IPS-20b (cell line): ENCODE data around the gene SLC9C1.

Experiments used
- H3K27ac ChIP-seq: one replicate; pipeline ENCODE4 v1.5.1; 2013; ENCODE audit warnings: low read length
- H3K27me3 ChIP-seq: 2 replicates; pipeline ENCODE4 v1.6.1; 2013; ENCODE audit warnings: mild to moderate bottlenecking, low read length, inconsistent platforms; ENCODE audit not compliant: insufficient read depth
- H3K36me3 ChIP-seq: 2 replicates; pipeline ENCODE4 v1.6.1; 2013; ENCODE audit warnings: low read depth, mild to moderate bottlenecking, inconsistent platforms, low read length, moderate library complexity; ENCODE audit not compliant: insufficient read depth
- H3K4me1 ChIP-seq: 2 replicates; pipeline ENCODE4 v1.6.1; 2013; ENCODE audit warnings: mild to moderate bottlenecking, control low read depth, inconsistent platforms, low read length, moderate library complexity; ENCODE audit not compliant: insufficient read depth
- H3K4me3 ChIP-seq: 2 replicates; pipeline ENCODE4 v1.5.1; 2013; ENCODE audit warnings: mild to moderate bottlenecking, low read length, inconsistent platforms
- H3K9ac ChIP-seq: 2 replicates; pipeline ENCODE4 v1.6.1; 2013; ENCODE audit warnings: low read depth, mild to moderate bottlenecking, inconsistent platforms, low read length, moderate library complexity
- H3K9me3 ChIP-seq: 2 replicates; pipeline ENCODE4 v1.6.1; 2013; ENCODE audit warnings: mild to moderate bottlenecking, low read depth, low read length, inconsistent platforms; ENCODE audit not compliant: insufficient read depth

Gene SLC9C1

DNA sequence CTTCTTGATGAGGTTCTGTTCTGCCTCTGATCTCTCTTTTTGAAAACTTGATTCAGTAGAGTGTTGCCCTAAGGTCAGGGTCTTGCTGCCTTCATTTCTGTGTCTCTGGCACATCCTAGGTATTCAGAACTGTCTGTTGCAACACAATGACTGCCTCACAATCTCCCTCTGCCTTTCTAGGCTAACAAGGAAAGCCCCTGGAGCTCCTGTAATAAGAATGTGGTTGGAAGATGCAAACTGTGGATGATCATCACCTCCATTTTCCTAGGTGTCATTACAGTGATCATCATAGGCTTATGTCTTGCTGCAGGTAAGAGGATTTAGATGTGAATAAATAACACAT lies 200.9 kb downstream of the SLC9C1 start:
- Histone ChIP-seq H3K4me3 (no peak overlapping the region), H3K9ac (peak overlapping the region; percentile 30; the same call in 1 of the 2 replicates), H3K9me3 (no peaks in the 10 kb centered on the region), H3K27ac (no peak overlapping the region), H3K4me1 (peaks cover 15% of the 10 kb centered on the region), H3K36me3 (no peaks in the 10 kb centered on the region; the same call in 1 of the 2 replicates), H3K27me3 (no peaks in the 10 kb centered on the region; the same call in 1 of the 2 replicates)

DNA sequence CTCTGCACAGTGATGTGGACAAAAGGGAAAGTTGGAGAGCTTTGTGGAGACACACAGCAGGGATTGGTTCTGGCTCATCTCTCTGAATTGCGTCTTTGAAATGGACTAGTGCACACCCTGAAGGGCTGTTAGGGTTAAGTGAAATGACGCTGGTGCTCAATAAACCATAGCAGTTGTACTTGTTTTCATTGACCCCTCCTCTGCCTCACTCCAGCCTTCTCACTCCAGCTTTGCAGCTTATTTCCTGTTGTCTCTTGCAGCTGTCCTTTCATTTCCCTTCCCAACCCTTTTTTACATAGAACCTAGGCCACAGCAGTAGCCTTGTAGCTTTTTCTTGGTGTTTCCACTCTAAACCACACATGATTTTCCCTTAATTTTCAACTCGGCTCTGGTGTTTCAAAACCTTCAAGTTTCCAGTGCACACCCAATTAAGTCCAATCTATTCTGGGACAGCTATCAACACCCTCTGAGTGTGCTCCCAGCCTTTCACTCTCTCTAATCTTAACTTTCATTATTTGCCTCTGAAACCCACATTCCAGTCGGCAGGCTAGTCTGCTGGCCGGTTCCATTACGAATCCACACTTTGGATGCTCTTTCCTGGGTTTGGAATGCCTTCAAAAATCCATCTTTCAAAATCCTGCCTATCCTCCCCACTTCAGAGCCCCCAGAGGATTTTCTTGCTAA lies 201.4 kb downstream of the SLC9C1 start:
- peaks cover 3% of the 10 kb centered on the region; the same call in 1 of the 2 replicates for H3K27me3 ChIP-seq
- peak overlapping the region; percentile 30; the same call in 1 of the 2 replicates for H3K9ac ChIP-seq
- H3K27ac ChIP-seq = no peak overlapping the region
- no peaks in the 10 kb centered on the region for H3K9me3 ChIP-seq
- H3K36me3 ChIP-seq = no peaks in the 10 kb centered on the region; the same call in 1 of the 2 replicates
- peaks cover 20% of the 10 kb centered on the region for H3K4me1 ChIP-seq
- H3K4me3 ChIP-seq = no peak overlapping the region

DNA sequence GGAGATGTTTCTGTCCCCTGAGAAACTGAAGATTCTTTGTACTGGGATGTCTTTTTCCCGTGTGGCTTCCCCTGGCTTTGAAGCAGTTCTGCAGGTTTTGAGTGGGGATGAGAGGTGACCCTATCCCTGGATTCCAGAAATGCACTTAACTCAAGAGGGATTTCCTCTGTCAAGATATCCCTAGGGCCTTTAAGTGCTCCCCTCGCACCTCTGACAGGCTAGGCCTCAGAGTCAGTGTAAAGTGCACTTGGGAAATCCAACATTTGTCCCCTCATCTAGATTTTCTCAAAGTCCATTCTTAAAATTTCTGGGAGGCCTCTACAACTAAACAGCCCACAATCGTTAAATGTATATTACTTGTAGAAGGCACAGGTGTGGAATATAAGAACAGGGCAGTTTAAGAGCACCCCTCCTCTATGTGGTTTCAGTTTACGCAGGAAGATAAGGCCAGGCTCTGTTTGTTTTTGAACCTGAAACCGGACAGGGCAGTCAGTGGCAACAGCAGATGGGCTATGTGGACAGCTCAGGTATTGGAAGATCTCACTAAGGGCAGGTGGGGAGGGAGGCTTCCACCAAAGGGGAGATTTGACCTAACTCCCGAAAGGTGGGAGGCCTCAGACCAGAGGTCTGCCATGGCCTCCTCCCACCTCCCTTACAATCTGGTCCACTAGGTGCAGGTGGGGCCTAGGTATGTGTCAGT lies 203.0 kb downstream of the SLC9C1 start:
- Histone ChIP-seq H3K27me3 (peaks cover 8% of the 10 kb centered on the region; the same call in 1 of the 2 replicates), H3K9ac (no peak overlapping the region), H3K27ac (no peak overlapping the region), H3K36me3 (no peaks in the 10 kb centered on the region; the same call in 1 of the 2 replicates), H3K4me3 (no peak overlapping the region), H3K9me3 (no peaks in the 10 kb centered on the region), H3K4me1 (peaks cover 21% of the 10 kb centered on the region)
